K562 (cell line): ENCODE results near the gene PROK2. TPM values are rescaled to one million over a fixed set of nuclear protein-coding genes. Genes with fewer than 3 reads are reported as not detected.

Experiments used
- ATAC-seq: fragments of 200-7000 bp; cut with Tn5 transposase; 3 replicates; pipeline ENCODE4 v1.9.1; 2020; ENCODE audit warnings: moderate library complexity
- BruUV-seq: library from RNA; stranded (reverse); fragments of 400-500 nt; replicated peaks from 2 replicates; lab custom pipeline; 2021; lab: Mats Ljungman, UMichigan
- CTCF ChIA-PET: fragments of 300-600 bp; formaldehyde crosslinking; extraction: SDS; loops from one replicate; lab custom pipeline; 2021; ENCODE audit warnings: low intra/inter-chr PET ratio; lab: Yijun Ruan, JAX
- POLR2A ChIA-PET: fragments of 300-600, 350-650 bp; sonication (Branson Sonifier 250); formaldehyde crosslinking; extraction: SDS; loops from one replicate; lab custom pipeline; 2021; ENCODE audit warnings: antibody characterized with exemption, inconsistent platforms; lab: Yijun Ruan, JAX
- DNase-seq, 4 experiments: peaks; one replicate each; pipeline versions ENCODE4 v3.0.0 to v3.0.0-alpha.2; 2011 to 2018; ENCODE audit warnings: low spot score in 3 of 4, mixed read lengths in 3 of 4; ENCODE audit errors: extremely low read depth in 1 of 4
- FAIRE-seq: peaks from 2 replicates; lab custom pipeline; 2011; peaks lifted over from hg19 to GRCh38; lab: Jason Lieb, UNC
- H2AFZ ChIP-seq: 2 replicates; pipeline ENCODE4 v1.6.0; 2011; ENCODE audit warnings: low read depth, low read length, control low read depth, inconsistent platforms
- H3K27ac ChIP-seq: fragments of 200-600 bp; 3 replicates; pipeline ENCODE4 v1.8.0; 2011; ENCODE audit warnings: low read depth, mild to moderate bottlenecking, control low read depth, inconsistent platforms, low read length, moderate library complexity, mixed read lengths; ENCODE audit errors: extremely low read depth
- H3K27me3 ChIP-seq, 2 experiments: fragments of 300-600 bp in 1 of 2; 2 replicates in 1 of 2; 3 replicates in 1 of 2; pipeline versions ENCODE4 v1.6.0 to v1.8.0; 2011; ENCODE audit warnings: inconsistent platforms in 2 of 2, low read length in 2 of 2, mild to moderate bottlenecking in 1 of 2, mixed read lengths in 1 of 2, moderate library complexity in 1 of 2; ENCODE audit not compliant: control insufficient read depth in 2 of 2, insufficient read depth in 2 of 2
- H3K36me3 ChIP-seq: fragments of 300-600 bp; 3 replicates; pipeline ENCODE4 v1.8.0; 2011; ENCODE audit warnings: mild to moderate bottlenecking, low read length, inconsistent platforms; ENCODE audit not compliant: control insufficient read depth, insufficient read depth
- H3K4me1 ChIP-seq, 2 experiments: fragments of 200-600 bp in 1 of 2; replicated peaks in 1 of 2; 2 replicates in 1 of 2; 3 replicates in 1 of 2; pipeline versions ENCODE4 v1.5.1 to v1.8.0; 2011; ENCODE audit warnings: inconsistent platforms in 2 of 2, low read length in 2 of 2, mild to moderate bottlenecking in 1 of 2, mixed read lengths in 1 of 2, moderate library complexity in 1 of 2; ENCODE audit not compliant: control insufficient read depth in 2 of 2, insufficient read depth in 2 of 2
- H3K4me2 ChIP-seq: 2 replicates; pipeline ENCODE4 v1.6.1; 2011; ENCODE audit warnings: low read length, control low read depth, inconsistent platforms, mixed read lengths; ENCODE audit not compliant: insufficient read depth
- H3K4me3 ChIP-seq: fragments of 200-600 bp; sonication (generic), shearing (Covaris generic); 2 replicates; pipeline ENCODE4 v1.5.1; 2016; ENCODE audit warnings: control low read depth, inconsistent platforms
- H3K79me2 ChIP-seq: fragments of 200-600 bp; 3 replicates; pipeline ENCODE4 v1.8.0; 2011; ENCODE audit warnings: low read length, inconsistent platforms; ENCODE audit not compliant: control insufficient read depth, insufficient read depth
- H3K9ac ChIP-seq, 2 experiments: 2 replicates each; pipeline versions ENCODE4 v1.6.0 to v1.6.1; 2011; ENCODE audit warnings: low read depth in 2 of 2, low read length in 2 of 2, control low read depth in 1 of 2, inconsistent platforms in 1 of 2, mild to moderate bottlenecking in 1 of 2, mixed read lengths in 1 of 2; ENCODE audit not compliant: insufficient read depth in 1 of 2
- H3K9me1 ChIP-seq: one replicate; pipeline ENCODE4 v1.6.0; 2011; ENCODE audit warnings: inconsistent platforms, mild to moderate bottlenecking, low read length, moderate library complexity; ENCODE audit not compliant: control insufficient read depth, insufficient read depth
- H3K9me3 ChIP-seq: replicated peaks from 2 replicates; pipeline ENCODE4 v1.5.1; 2011; ENCODE audit warnings: low read depth, low read length, inconsistent platforms; ENCODE audit not compliant: control insufficient read depth, insufficient read depth
- H4K20me1 ChIP-seq: replicated peaks from 2 replicates; pipeline ENCODE4 v1.6.1; 2011; ENCODE audit warnings: low read length, inconsistent platforms, mixed read lengths; ENCODE audit not compliant: control insufficient read depth, insufficient read depth
- HIVEP1 ChIP-seq: fragments of 250-450 bp; sonication (Bioruptor Pico); IDR thresholded peaks from 2 replicates; pipeline ENCODE4 v1.4.0; 2020; ENCODE audit warnings: mild to moderate bottlenecking
- KDM5B ChIP-seq: fragments of 200-600 bp; sonication (generic); IDR thresholded peaks from 2 replicates; pipeline ENCODE4 v1.6.1; 2012; ENCODE audit warnings: low read depth, mild to moderate bottlenecking, moderate library complexity, low read length, control low read depth, inconsistent platforms; ENCODE audit not compliant: insufficient replicate concordance
- MYBL2 ChIP-seq, 2 experiments: fragments of 450-650 bp in 1 of 2; sonication (generic) in 1 of 2; formaldehyde crosslinking in 1 of 2; IDR thresholded peaks; 2 replicates each; pipeline versions ENCODE4 v1.6.1 to v1.8.1; 2017 to 2022; ENCODE audit warnings: borderline replicate concordance in 1 of 2, inconsistent platforms in 1 of 2, low read depth in 1 of 2, mild to moderate bottlenecking in 1 of 2, missing genetic modification reagents in 1 of 2, moderate library complexity in 1 of 2
- PHF21A ChIP-seq: fragments of 450-650 bp; IDR thresholded peaks from 2 replicates; pipeline ENCODE4 v1.6.1; 2017; ENCODE audit warnings: low read depth, borderline replicate concordance
- PTTG1 ChIP-seq: fragments of 450-650 bp; IDR thresholded peaks from 2 replicates; pipeline ENCODE4 v1.6.1; 2016; ENCODE audit warnings: low read depth, mild to moderate bottlenecking, missing genetic modification characterization, missing compliant biosample characterization
- RBM22 ChIP-seq: fragments of 200-400 bp; formaldehyde crosslinking; IDR thresholded peaks from 2 replicates; pipeline ENCODE4 v1.6.1; 2018; ENCODE audit warnings: low read length, low read depth; ENCODE audit not compliant: poor library complexity, severe bottlenecking
- YBX1 ChIP-seq: fragments of 450-650 bp; IDR thresholded peaks from 2 replicates; pipeline ENCODE4 v1.7.1; 2016; ENCODE audit warnings: mild to moderate bottlenecking
- ZNF3 ChIP-seq: fragments of 250-450 bp; sonication (Bioruptor Pico); IDR thresholded peaks from 2 replicates; pipeline ENCODE4 v1.5.0; 2021; ENCODE audit warnings: mild to moderate bottlenecking, moderate library complexity
- ZNF785 ChIP-seq: fragments of 250-450 bp; sonication (Bioruptor Pico); IDR thresholded peaks from 2 replicates; pipeline ENCODE4 v1.4.0; 2020; ENCODE audit warnings: mild to moderate bottlenecking
- WGBS: fragments of 100-300 bp; shearing (Covaris generic); methylation state at CpG from one replicate; pipeline ENCODE4 v1.1.6; 2016; ENCODE audit warnings: low coverage, mixed read lengths; ENCODE audit not compliant: insufficient coverage; ENCODE audit errors: missing lambda C conversion rate; 5-methylcytosine and 5-hydroxymethylcytosine counted together
- in situ Hi-C: fragments of 300-500 bp; cut with MboI; formaldehyde crosslinking; loops from 4 replicates; pipeline ENCODE4 v1.15.0; 2018; ENCODE audit warnings: inconsistent platforms, mixed read lengths
- intact Hi-C: fragments of 100-400 bp; cut with micrococcal nuclease; formaldehyde crosslinking; loops from 2 replicates; pipeline ENCODE4 v1.14.2; 2022
- polyA plus RNA-seq, 8 experiments: library from polyadenylated mRNA; depleted of rRNA in 4 of 8; stranded (reverse) in 5 of 8; unstranded in 3 of 8; fragments of >200 nt; fragmentation: Nextera tagmentation in 2 of 8; fragmentation: Illumina TruSeq in 1 of 8; extraction: Ambion mirVana in 2 of 8; extraction: Trizol in 1 of 8; gene quantifications; 2 replicates each; pipeline versions ENCODE4 v1.2.1 to v1.2.3, GENCODE V29; 2011 to 2014; ENCODE audit warnings: inconsistent platforms in 1 of 8, missing spikeins in 1 of 8
- total RNA-seq, 7 experiments: library from RNA; depleted of rRNA in 6 of 7; stranded (reverse); fragments of >200 nt in 6 of 7; fragmentation: Illumina TruSeq in 2 of 7; extraction: Trizol in 2 of 7; gene quantifications; 2 replicates each; pipeline versions ENCODE4 v1.2.1 to v1.2.3, GENCODE V29; 2011 to 2021; ENCODE audit warnings: low replicate concordance in 1 of 7

PROK2 gene
- total and polyA plus RNA-seq, 9 of the 15 experiments (the other 6 are each of a cell fraction or from before 2014, with no cell fraction given) = 0.07 to 0.13 TPM; not detected in 7

GRCh38 chr3:71786217-71786549, 1.2 kb upstream of the PROK2 start:
- WGBS = 22% methylated on average over 7 of the region's 8 CpGs
- no peak overlapping the region for H3K4me2 ChIP-seq
- ChIA-PET CTCF (no interaction called here), POLR2A (no interaction called here)
- DNase-seq (no peak), FAIRE-seq (no peak), ATAC-seq (no peak)
- H2AFZ ChIP-seq = no peak overlapping the region
- H3K27me3 ChIP-seq = no peaks in the 10 kb centered on the region
- intact Hi-C loops = no loop called here
- TF ChIP-seq ZNF785 = no peak
- TF ChIP-seq HIVEP1 = no peak
- no peak for TF ChIP-seq KDM5B
- TF ChIP-seq YBX1 = no peak
- TF ChIP-seq PTTG1 (tag) = no peak
- TF ChIP-seq RBM22 = no peak
- no peak for TF ChIP-seq PHF21A
- TF ChIP-seq MYBL2 (IDR thresholded peaks at IDR 0.05; ENCODE audit: low read depth) = no peak
- TF ChIP-seq MYBL2 (CRISPR knock-in tag; IDR thresholded peaks at IDR 0.05; ENCODE audit: borderline replicate concordance) = no peak
- no peak for TF ChIP-seq ZNF3 (CRISPR knock-in tag)
- in situ Hi-C loops = no loop called here
- no TSS peak for BruUV-seq
- no peaks in the 10 kb centered on the region for H3K36me3 ChIP-seq
- no peak overlapping the region for H3K4me3 ChIP-seq
- H3K9me1 ChIP-seq = no peaks in the 10 kb centered on the region
- no peak overlapping the region for H3K9ac ChIP-seq
- H3K9me3 ChIP-seq = no peaks in the 10 kb centered on the region
- peaks cover 0 to 5% of the 10 kb centered on the region in 2 experiments; a peak in 3 of 5 replicates for H3K4me1 ChIP-seq
- H3K79me2 ChIP-seq = no peaks in the 10 kb centered on the region
- H4K20me1 ChIP-seq = no peaks in the 10 kb centered on the region
- H3K27ac ChIP-seq = no peak overlapping the region
